Choroid plexus epithelial cell (primary cell): ENCODE data around the gene DPCD.

Experiments
- DNase-seq: peaks from one replicate; pipeline ENCODE4 v3.0.0-alpha.2; 2010; ENCODE audit warnings: low read depth
- H3K4me3 ChIP-seq: 2 replicates; pipeline ENCODE4 v1.5.1; 2011; ENCODE audit warnings: low read depth, mild to moderate bottlenecking, control low read depth, low read length, moderate library complexity
- TF ChIP-seq, protein P1 (sequence below): conservative IDR thresholded peaks from 2 replicates; pipeline ENCODE4 v1.5.1; 2011; ENCODE audit warnings: low read depth, mild to moderate bottlenecking, control low read depth, inconsistent platforms, low read length, moderate library complexity

DPCD gene

DNA sequence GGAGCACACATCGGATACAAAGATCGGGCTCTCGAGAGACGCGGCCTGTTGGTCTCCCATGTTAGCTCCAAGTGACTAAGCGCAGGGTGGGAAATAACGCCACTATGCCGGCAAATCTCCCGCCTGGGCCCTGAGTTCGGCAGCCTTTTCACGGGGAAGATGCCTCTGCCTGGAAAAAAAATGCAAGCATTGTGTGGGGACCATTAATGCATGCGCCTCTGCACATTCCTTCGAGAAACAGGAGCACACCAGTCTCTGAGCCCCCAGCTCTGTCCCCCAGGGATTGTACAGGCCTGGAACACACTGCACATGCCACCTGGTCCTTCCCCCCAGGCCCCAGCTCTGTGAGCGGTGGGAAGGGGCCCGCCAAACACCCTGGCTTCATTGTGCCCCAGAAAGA lies 62.7 kb downstream of the DPCD start:
- TF ChIP-seq, protein P1, sequence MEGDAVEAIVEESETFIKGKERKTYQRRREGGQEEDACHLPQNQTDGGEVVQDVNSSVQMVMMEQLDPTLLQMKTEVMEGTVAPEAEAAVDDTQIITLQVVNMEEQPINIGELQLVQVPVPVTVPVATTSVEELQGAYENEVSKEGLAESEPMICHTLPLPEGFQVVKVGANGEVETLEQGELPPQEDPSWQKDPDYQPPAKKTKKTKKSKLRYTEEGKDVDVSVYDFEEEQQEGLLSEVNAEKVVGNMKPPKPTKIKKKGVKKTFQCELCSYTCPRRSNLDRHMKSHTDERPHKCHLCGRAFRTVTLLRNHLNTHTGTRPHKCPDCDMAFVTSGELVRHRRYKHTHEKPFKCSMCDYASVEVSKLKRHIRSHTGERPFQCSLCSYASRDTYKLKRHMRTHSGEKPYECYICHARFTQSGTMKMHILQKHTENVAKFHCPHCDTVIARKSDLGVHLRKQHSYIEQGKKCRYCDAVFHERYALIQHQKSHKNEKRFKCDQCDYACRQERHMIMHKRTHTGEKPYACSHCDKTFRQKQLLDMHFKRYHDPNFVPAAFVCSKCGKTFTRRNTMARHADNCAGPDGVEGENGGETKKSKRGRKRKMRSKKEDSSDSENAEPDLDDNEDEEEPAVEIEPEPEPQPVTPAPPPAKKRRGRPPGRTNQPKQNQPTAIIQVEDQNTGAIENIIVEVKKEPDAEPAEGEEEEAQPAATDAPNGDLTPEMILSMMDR: no peak
- DNase-seq: no peak
- H3K4me3 ChIP-seq: no peak overlapping the region

GRCh38 chr10:101651336-101651735 lies 63.2 kb downstream of the DPCD start:
- TF ChIP-seq, protein P1: no peak
- no peak overlapping the region for H3K4me3 ChIP-seq
- DNase-seq: no peak

- TF ChIP-seq, protein P1: no peak
Measured at GRCh38 chr10:101653536-101653935, 65.4 kb downstream of the DPCD start.

DNA sequence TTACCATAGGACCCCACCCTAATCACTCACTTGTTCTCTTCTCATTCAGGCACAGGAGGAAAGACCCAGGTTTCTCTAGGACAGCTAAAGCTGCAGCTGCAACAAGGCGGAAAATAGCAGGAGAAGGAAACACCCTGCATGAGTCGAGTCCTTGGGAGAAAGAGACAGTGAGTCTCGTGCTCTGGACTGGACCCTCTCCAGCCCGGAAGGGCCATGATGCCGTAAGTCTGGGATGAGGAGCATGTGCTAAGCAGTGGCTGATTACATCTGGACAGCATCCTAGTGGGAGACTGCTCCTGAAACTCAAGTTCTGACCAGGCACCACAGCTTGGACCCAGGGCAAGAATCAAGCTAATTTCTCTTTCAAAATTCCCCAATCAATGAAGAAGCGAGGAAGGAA lies 67.4 kb downstream of the DPCD start:
- DNase-seq: no peak
- TF ChIP-seq, protein P1: no peak
- no peak overlapping the region for H3K4me3 ChIP-seq

More at GRCh38 chr10:101653536-101653935, 65.4 kb downstream of the DPCD start:
- no peak for DNase-seq
- no peak overlapping the region for H3K4me3 ChIP-seq

DNA sequence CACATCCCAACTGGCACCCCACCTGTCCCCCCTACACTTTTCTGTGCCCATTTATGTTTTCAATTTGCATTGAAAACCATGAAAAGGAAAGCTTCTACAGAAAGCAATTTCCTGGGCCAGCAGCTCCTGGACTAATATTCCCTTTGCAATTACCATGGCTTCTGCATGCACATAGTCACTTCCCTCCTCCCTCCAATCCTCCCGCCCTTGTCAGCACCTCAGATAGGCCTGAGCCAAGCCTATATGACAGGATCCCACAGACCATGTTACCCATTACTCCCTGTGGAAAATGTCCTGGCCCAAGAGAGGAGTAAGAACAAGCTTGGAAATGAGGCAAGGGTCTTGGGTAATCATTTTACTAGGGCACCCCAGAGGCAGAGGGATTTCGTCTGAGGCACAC lies 68.8 kb downstream of the DPCD start:
- TF ChIP-seq, protein P1: no peak

DNA sequence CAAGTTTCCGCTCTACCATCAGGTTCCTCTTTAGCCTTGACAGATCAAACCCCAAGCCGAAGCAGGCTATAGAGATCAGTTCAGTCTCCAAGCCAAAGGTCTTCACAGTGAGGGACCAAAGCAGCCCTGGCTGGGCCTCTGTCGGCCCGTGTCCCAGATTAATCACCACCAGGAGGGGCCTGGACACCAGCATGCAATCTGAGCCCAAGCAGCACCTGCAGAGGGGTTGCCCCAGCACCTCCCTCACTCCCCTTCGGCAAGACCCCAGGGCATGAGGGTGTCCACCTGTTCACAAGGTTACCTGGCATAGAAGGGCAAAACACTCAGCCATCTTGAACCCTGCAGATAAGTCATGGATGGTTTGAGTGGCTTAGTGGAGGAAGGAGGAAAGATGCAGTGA lies 70.9 kb downstream of the DPCD start:
- H3K4me3 ChIP-seq: no peak overlapping the region
- TF ChIP-seq, protein P1: no peak
- no peak for DNase-seq

More for the DNA sequence above, 68.8 kb downstream of the DPCD start:
- no peak overlapping the region for H3K4me3 ChIP-seq
- DNase-seq: no peak
